Uterus (tissue), 4 donors: ENCODE measurements around the gene APOL1. TPM values are rescaled to one million over a fixed set of nuclear protein-coding genes. Genes with fewer than 3 reads are reported as not detected.
A peak's percentile ranks its signal among the peaks of the same experiment; 100 is the strongest.
"Not testable (repeated sequence)": the region's sequence is repeated elsewhere in the genome, so short reads cannot be mapped to it uniquely, and the experiment has no call there.

ENCODE experiments used
- DNase-seq, 2 donors: peaks; one replicate each; pipeline ENCODE4 v3.0.0-alpha.2; 2019 to 2020
- H3K27ac ChIP-seq, 2 donors: fragments of 200-600 bp; sonication (generic); 1 replicate in 1 of 2; 2 replicates in 1 of 2; pipeline ENCODE4 v1.5.1; 2016 to 2018
- H3K27me3 ChIP-seq, 2 donors: fragments of 200-600 bp; sonication (generic); one replicate each; pipeline ENCODE4 v1.5.1; 2018 to 2019; ENCODE audit warnings: control low read depth in 1 of 2
- H3K36me3 ChIP-seq, 2 donors: fragments of 200-600 bp; sonication (generic); one replicate each; pipeline ENCODE4 v1.5.1; 2019; ENCODE audit warnings: control low read depth in 1 of 2
- H3K4me1 ChIP-seq, 2 donors: fragments of 200-600 bp; sonication (generic); one replicate each; pipeline ENCODE4 v1.5.1; 2018 to 2019; ENCODE audit warnings: control low read depth in 1 of 2
- H3K4me3 ChIP-seq, 2 donors: fragments of 200-600 bp; sonication (generic); 1 replicate in 1 of 2; 2 replicates in 1 of 2; pipeline ENCODE4 v1.5.1; 2018 to 2019; ENCODE audit warnings: mild to moderate bottlenecking in 1 of 2
- H3K9me3 ChIP-seq, 2 donors: fragments of 200-600 bp; sonication (generic); one replicate each; pipeline ENCODE4 v1.5.1; 2019; ENCODE audit warnings: control low read depth in 1 of 2
- POLR2A ChIP-seq, 2 donors: fragments of 450-650 bp; IDR thresholded peaks; one replicate each; pipeline ENCODE4 v1.6.1; 2016; ENCODE audit warnings: antibody characterized with exemption in 2 of 2, mild to moderate bottlenecking in 1 of 2, moderate library complexity in 1 of 2
- intact Hi-C: fragments of 100-400 bp; cut with DNase I; formaldehyde crosslinking; loops from one replicate; pipeline ENCODE4 v1.15.1; 2023; ENCODE audit warnings: low total_unique reads
- total RNA-seq, 4 donors: library from RNA; depleted of rRNA in 3 of 4; stranded (reverse); fragments of >200 nt in 3 of 4; gene quantifications; one replicate each; pipeline versions ENCODE4 v1.1.0 to v1.2.4, GENCODE V29; 2014 to 2023
- TF ChIP-seq, protein P1 (sequence below), 4 experiments: fragments of 200-600 bp in 2 of 4; fragments of 450-650 bp in 2 of 4; sonication (generic) in 2 of 4; IDR thresholded peaks; one replicate each; pipeline ENCODE4 v1.5.1; 2016 to 2019; ENCODE audit warnings: antibody characterized with exemption in 4 of 4, mild to moderate bottlenecking in 2 of 4, moderate library complexity in 1 of 4
- donor health status: DM: yes; HTN: yes; CAD: no.

APOL1 gene
- total RNA-seq, 4 donors from 2014 or later: 9.8 to 89.7 (median 19.9) TPM

GRCh38 chr22:36253523-36254490 lies 874 bp downstream of the APOL1 start:
- peak in 1 of 2 donors; percentile 73 for DNase-seq
- intact Hi-C loops: no loop called here
- Histone ChIP-seq H3K9me3 (no peaks in the 10 kb centered on the region), H3K36me3 (no peaks in the 10 kb centered on the region), H3K4me1 (peaks cover 12 to 14% of the 10 kb centered on the region in 2 donors), H3K4me3 (peak overlapping the region; percentile 41 to 48), H3K27me3 (no peaks in the 10 kb centered on the region), H3K27ac (peak overlapping the region; percentile 87 to 94)
- TF ChIP-seq, protein P1, sequence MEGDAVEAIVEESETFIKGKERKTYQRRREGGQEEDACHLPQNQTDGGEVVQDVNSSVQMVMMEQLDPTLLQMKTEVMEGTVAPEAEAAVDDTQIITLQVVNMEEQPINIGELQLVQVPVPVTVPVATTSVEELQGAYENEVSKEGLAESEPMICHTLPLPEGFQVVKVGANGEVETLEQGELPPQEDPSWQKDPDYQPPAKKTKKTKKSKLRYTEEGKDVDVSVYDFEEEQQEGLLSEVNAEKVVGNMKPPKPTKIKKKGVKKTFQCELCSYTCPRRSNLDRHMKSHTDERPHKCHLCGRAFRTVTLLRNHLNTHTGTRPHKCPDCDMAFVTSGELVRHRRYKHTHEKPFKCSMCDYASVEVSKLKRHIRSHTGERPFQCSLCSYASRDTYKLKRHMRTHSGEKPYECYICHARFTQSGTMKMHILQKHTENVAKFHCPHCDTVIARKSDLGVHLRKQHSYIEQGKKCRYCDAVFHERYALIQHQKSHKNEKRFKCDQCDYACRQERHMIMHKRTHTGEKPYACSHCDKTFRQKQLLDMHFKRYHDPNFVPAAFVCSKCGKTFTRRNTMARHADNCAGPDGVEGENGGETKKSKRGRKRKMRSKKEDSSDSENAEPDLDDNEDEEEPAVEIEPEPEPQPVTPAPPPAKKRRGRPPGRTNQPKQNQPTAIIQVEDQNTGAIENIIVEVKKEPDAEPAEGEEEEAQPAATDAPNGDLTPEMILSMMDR (IDR thresholded peaks at IDR 0.05): no peak
- TF ChIP-seq POLR2A (IDR thresholded peaks at IDR 0.05): no peak

DNA sequence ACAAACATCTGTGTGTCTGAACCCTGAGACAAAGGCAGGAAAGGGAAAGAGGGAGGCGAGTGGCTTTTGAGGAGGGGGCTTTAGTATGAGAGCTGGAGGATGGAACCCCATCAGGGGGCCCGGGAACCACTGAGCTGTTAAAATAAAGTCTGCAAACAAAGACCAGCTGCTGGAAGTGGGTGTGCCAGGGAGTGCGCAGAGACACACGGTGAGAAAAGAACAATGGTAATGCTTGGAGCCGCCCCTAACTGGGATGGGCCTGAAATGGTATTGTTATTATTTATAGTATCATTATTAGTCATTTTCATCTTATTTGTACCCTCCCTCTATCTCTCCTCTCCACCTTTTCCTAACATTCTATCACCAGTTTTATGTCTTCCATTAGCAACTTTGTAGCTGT lies 2.6 kb downstream of the APOL1 start:
- H3K27ac ChIP-seq: peak overlapping the region; percentile 87 to 94
- intact Hi-C loops: not testable (repeated sequence)

DNA sequence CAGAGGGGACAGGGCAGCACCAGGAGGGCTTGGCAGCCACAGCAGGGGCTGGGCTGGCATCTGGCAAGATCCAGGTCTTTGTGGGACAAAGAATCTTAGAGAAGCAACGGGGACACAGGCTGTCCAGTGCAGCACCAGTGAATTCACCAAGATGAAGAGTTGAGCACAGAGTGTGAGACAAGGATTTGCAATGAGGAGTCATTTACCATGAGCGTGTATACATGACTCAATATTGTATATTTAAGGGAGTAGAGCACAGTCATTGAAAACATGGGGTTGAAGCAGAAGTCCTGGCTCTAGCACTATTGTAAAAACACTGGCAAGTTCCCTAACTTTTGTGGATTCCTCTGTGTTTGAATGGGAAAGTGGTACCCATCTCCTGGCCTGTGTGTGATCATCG lies 3.5 kb downstream of the APOL1 start:
- TF ChIP-seq, protein P1 (IDR thresholded peaks at IDR 0.05): no peak
- TF ChIP-seq POLR2A (IDR thresholded peaks at IDR 0.05): no peak
- intact Hi-C loops: no loop called here
- Histone ChIP-seq H3K36me3 (no peaks in the 10 kb centered on the region), H3K27ac (peak overlapping the region; percentile 10 to 86), H3K4me1 (peaks cover 19 to 23% of the 10 kb centered on the region in 2 donors), H3K27me3 (no peaks in the 10 kb centered on the region), H3K9me3 (no peaks in the 10 kb centered on the region), H3K4me3 (no peak overlapping the region)
- no peak for DNase-seq

More for the DNA sequence above, 2.6 kb downstream of the APOL1 start:
- H3K4me3 ChIP-seq, H3K36me3 ChIP-seq, DNase-seq, H3K9me3 ChIP-seq, H3K27me3 ChIP-seq: not testable (repeated sequence)
- peaks cover 19 to 23% of the 10 kb centered on the region in 2 donors for H3K4me1 ChIP-seq

DNA sequence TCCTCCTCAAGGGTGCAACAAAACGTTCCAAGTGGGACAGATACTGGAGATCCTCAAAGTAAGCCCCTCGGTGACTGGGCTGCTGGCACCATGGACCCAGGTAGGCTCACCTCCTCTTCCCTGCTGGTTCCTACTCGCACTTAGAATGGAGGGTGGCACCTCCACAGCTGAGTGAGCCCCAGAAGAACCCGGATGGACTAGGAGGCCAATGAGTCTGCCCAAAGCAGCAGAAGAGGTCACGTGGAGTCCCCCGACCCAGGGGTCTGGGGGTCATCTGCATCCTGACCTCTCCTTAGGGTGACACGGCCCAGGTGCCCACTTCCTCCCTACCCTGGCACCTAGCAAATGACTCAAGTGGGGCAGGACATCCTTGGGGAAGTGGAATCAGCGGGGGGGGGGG lies 4.4 kb downstream of the APOL1 start:
- Histone ChIP-seq H3K27me3 (no peaks in the 10 kb centered on the region), H3K9me3 (no peaks in the 10 kb centered on the region), H3K36me3 (no peaks in the 10 kb centered on the region), H3K4me1 (peaks cover 19 to 23% of the 10 kb centered on the region in 2 donors), H3K27ac (peak overlapping the region; percentile 76 to 86), H3K4me3 (no peak overlapping the region)
- DNase-seq: no peak
- intact Hi-C loops: no loop called here
- TF ChIP-seq, protein P1 (IDR thresholded peaks at IDR 0.05): no peak
- no peak for TF ChIP-seq POLR2A (IDR thresholded peaks at IDR 0.05)

- Histone ChIP-seq H3K27ac (peak overlapping the region; percentile 76 to 86), H3K36me3 (no peaks in the 10 kb centered on the region), H3K4me3 (no peak overlapping the region), H3K9me3 (no peaks in the 10 kb centered on the region), H3K27me3 (no peaks in the 10 kb centered on the region), H3K4me1 (peaks cover 19 to 23% of the 10 kb centered on the region in 2 donors)
- TF ChIP-seq POLR2A (IDR thresholded peaks at IDR 0.05): no peak
- TF ChIP-seq, protein P1 (IDR thresholded peaks at IDR 0.05): no peak
- intact Hi-C loops: no loop called here
- no peak for DNase-seq
Measured at GRCh38 chr22:36257948-36258670, 5.2 kb downstream of the APOL1 start.
